ENCODE measurements around the gene MAP3K6. TPM values are rescaled to one million over a fixed set of nuclear protein-coding genes. Genes with fewer than 3 reads are reported as not detected.

MAP3K6 gene
- total RNA-seq, 1 donor from 2014 or later: 117 TPM

- TF ChIP-seq CTCF (IDR thresholded peaks at IDR 0.05): no peak
- Histone ChIP-seq H3K36me3 (peaks cover 9% of the 10 kb centered on the region), H3K4me3 (no peak overlapping the region), H3K27ac (no peak overlapping the region), H3K9me3 (no peaks in the 10 kb centered on the region), H3K4me1 (peaks cover 63% of the 10 kb centered on the region), H3K27me3 (ENCODE audit: low read depth) (no peaks in the 10 kb centered on the region)
- ATAC-seq: no peak
- intact Hi-C loops (cut with DNase I): no loop called here
- DNase-seq: no peak
Measured at GRCh38 chr1:27400082-27400962, 33.6 kb upstream of the MAP3K6 start.

- no peak for TF ChIP-seq CTCF (IDR thresholded peaks at IDR 0.05)
- H3K27ac ChIP-seq: no peak overlapping the region
- no peaks in the 10 kb centered on the region for H3K9me3 ChIP-seq
- intact Hi-C loops (cut with DNase I): loop anchor here (10.0 kb wide), 1 partner anchor 95 kb away; no protein-coding TSS in a partner anchor
- H3K27me3 ChIP-seq (ENCODE audit: low read depth): no peaks in the 10 kb centered on the region
- no peak for DNase-seq
- H3K36me3 ChIP-seq: peaks cover under 1% of the 10 kb centered on the region
- no peak overlapping the region for H3K4me3 ChIP-seq
- peaks cover 55% of the 10 kb centered on the region for H3K4me1 ChIP-seq
- ATAC-seq: no peak
Measured at GRCh38 chr1:27399251-27400025, 32.7 kb upstream of the MAP3K6 start.

- intact Hi-C loops (cut with DNase I): loop anchor here (10.0 kb wide), 1 partner anchor 94 kb away; no protein-coding TSS in a partner anchor
- Histone ChIP-seq H3K4me1 (peaks cover 47% of the 10 kb centered on the region), H3K9me3 (no peaks in the 10 kb centered on the region), H3K4me3 (no peak overlapping the region), H3K27ac (no peak overlapping the region), H3K27me3 (ENCODE audit: low read depth) (no peaks in the 10 kb centered on the region), H3K36me3 (no peaks in the 10 kb centered on the region)
- no peak for TF ChIP-seq CTCF (IDR thresholded peaks at IDR 0.05)
- DNase-seq (no peak), ATAC-seq (no peak)
Measured at GRCh38 chr1:27398405-27399149, 31.8 kb upstream of the MAP3K6 start.

- H3K9me3 ChIP-seq: no peaks in the 10 kb centered on the region
- intact Hi-C loops (cut with DNase I): loop anchor here (10.0 kb wide), 1 partner anchor 93 kb away; no protein-coding TSS in a partner anchor
- no peaks in the 10 kb centered on the region for H3K36me3 ChIP-seq
- ATAC-seq: no peak
- H3K4me3 ChIP-seq: no peak overlapping the region
- TF ChIP-seq CTCF (IDR thresholded peaks at IDR 0.05): no peak
- H3K4me1 ChIP-seq: peaks cover 41% of the 10 kb centered on the region
- H3K27ac ChIP-seq: no peak overlapping the region
- no peaks in the 10 kb centered on the region for H3K27me3 ChIP-seq (ENCODE audit: low read depth)
- DNase-seq: no peak
Measured at GRCh38 chr1:27397749-27398148, 31.0 kb upstream of the MAP3K6 start.

GRCh38 chr1:27397110-27397509, 30.3 kb upstream of the MAP3K6 start:
- no peak for ATAC-seq
- Histone ChIP-seq H3K4me3 (no peak overlapping the region), H3K27me3 (ENCODE audit: low read depth) (no peaks in the 10 kb centered on the region), H3K36me3 (no peaks in the 10 kb centered on the region), H3K9me3 (no peaks in the 10 kb centered on the region), H3K27ac (no peak overlapping the region), H3K4me1 (peaks cover 39% of the 10 kb centered on the region)
- DNase-seq: no peak
- TF ChIP-seq CTCF (IDR thresholded peaks at IDR 0.05): no peak
- intact Hi-C loops (cut with DNase I): loop anchor here (10.0 kb wide), 1 partner anchor 92 kb away; no protein-coding TSS in a partner anchor
